Measurements from ENCODE around the gene ST3GAL4.
"Not testable (repeated sequence)": the region's sequence is repeated elsewhere in the genome, so short reads cannot be mapped to it uniquely, and the experiment has no call there.

The ST3GAL4 gene

GRCh38 chr11:126347751-126348668 lies 7.5 kb upstream of the ST3GAL4 start:
- DNase-seq = no peak

GRCh38 chr11:126348806-126349582 lies 6.5 kb upstream of the ST3GAL4 start:
- peak; percentile 37 for DNase-seq

- no peak for DNase-seq
These were observed 4.7 kb upstream of the ST3GAL4 start for GRCh38 chr11:126350836-126351235.

GRCh38 chr11:126352163-126352562 lies 3.3 kb upstream of the ST3GAL4 start:
- no peak for DNase-seq

GRCh38 chr11:126352934-126353801 lies 2.3 kb upstream of the ST3GAL4 start:
- peak; percentile 72 for DNase-seq

- peak; percentile 27 for DNase-seq
These were observed 709 bp upstream of the ST3GAL4 start for GRCh38 chr11:126354631-126355323.

- DNase-seq = peak; percentile 41
These were observed 726 bp downstream of the ST3GAL4 start for GRCh38 chr11:126355926-126356897.

- DNase-seq = no peak
These were observed 1.8 kb downstream of the ST3GAL4 start for GRCh38 chr11:126357055-126357962.

GRCh38 chr11:126357969-126358762 lies 2.7 kb downstream of the ST3GAL4 start:
- no peak for DNase-seq

GRCh38 chr11:126358763-126359160 lies 3.3 kb downstream of the ST3GAL4 start:
- DNase-seq = no peak

GRCh38 chr11:126359431-126360048 lies 4.1 kb downstream of the ST3GAL4 start:
- peak; percentile 76 for DNase-seq

GRCh38 chr11:126360049-126360446 lies 4.6 kb downstream of the ST3GAL4 start:
- no peak for DNase-seq

GRCh38 chr11:126361400-126361799 lies 5.9 kb downstream of the ST3GAL4 start:
- no peak for DNase-seq

GRCh38 chr11:126362879-126363655 lies 7.6 kb downstream of the ST3GAL4 start:
- no peak for DNase-seq

GRCh38 chr11:126363706-126364248 lies 8.3 kb downstream of the ST3GAL4 start:
- DNase-seq = no peak

GRCh38 chr11:126364735-126365134 lies 9.2 kb downstream of the ST3GAL4 start:
- DNase-seq = not testable (repeated sequence)

- DNase-seq = not testable (repeated sequence)
These were observed 10.0 kb downstream of the ST3GAL4 start for GRCh38 chr11:126365508-126365907.

Measured in NCI-H82 (cell line).